Neuronal stem cell (in vitro differentiated cells): Measurements from ENCODE around the gene MAGEC1.
"Not testable (repeated sequence)": the region's sequence is repeated elsewhere in the genome, so short reads cannot be mapped to it uniquely, and the experiment has no call there.

ENCODE experiments used
- DNase-seq: peaks from one replicate; pipeline ENCODE4 v3.0.0-alpha.2; 2013; ENCODE audit warnings: low spot score
- H2AFZ ChIP-seq: one replicate; pipeline ENCODE4 v1.6.1; 2013; ENCODE audit warnings: mild to moderate bottlenecking, low read length, inconsistent platforms
- H2AK5ac ChIP-seq: 2 replicates; pipeline ENCODE4 v1.6.1; 2013; ENCODE audit warnings: low read depth, mild to moderate bottlenecking, inconsistent platforms, low read length, moderate library complexity, mixed read lengths
- H2BK120ac ChIP-seq: 2 replicates; pipeline ENCODE4 v1.6.1; 2013; ENCODE audit warnings: low read depth, mild to moderate bottlenecking, inconsistent platforms, low read length, moderate library complexity, mixed read lengths
- H2BK12ac ChIP-seq: one replicate; pipeline ENCODE4 v1.6.1; 2013; ENCODE audit warnings: low read length, inconsistent platforms
- H2BK15ac ChIP-seq: 2 replicates; pipeline ENCODE4 v1.6.1; 2013; ENCODE audit warnings: mild to moderate bottlenecking, low read length, inconsistent platforms, mixed read lengths
- H2BK5ac ChIP-seq: one replicate; pipeline ENCODE4 v1.6.1; 2013; ENCODE audit warnings: inconsistent platforms, mild to moderate bottlenecking, low read length, moderate library complexity
- H3K14ac ChIP-seq: one replicate; pipeline ENCODE4 v1.6.1; 2013; ENCODE audit warnings: low read length, inconsistent platforms
- H3K18ac ChIP-seq: 2 replicates; pipeline ENCODE4 v1.6.1; 2013; ENCODE audit warnings: low read length, inconsistent platforms
- H3K23ac ChIP-seq: 2 replicates; pipeline ENCODE4 v1.6.1; 2013; ENCODE audit warnings: low read depth, mild to moderate bottlenecking, mixed read lengths, low read length, inconsistent platforms; ENCODE audit not compliant: poor library complexity
- H3K27ac ChIP-seq: replicated peaks from 3 replicates; pipeline ENCODE4 v1.5.1; 2013; ENCODE audit warnings: low read length, inconsistent platforms
- H3K27me3 ChIP-seq, 3 experiments: 2 replicates each; pipeline ENCODE4 v1.6.1; 2013; ENCODE audit warnings: low read length in 3 of 3, mild to moderate bottlenecking in 2 of 3, inconsistent platforms in 1 of 3, low read depth in 1 of 3, mixed read lengths in 1 of 3, moderate library complexity in 1 of 3; ENCODE audit not compliant: control insufficient read depth in 3 of 3, insufficient read depth in 3 of 3
- H3K36me3 ChIP-seq, 2 donors: replicated peaks in 1 of 2; 2 replicates each; pipeline ENCODE4 v1.6.1; 2013; ENCODE audit warnings: low read length in 2 of 2; ENCODE audit not compliant: control insufficient read depth in 2 of 2, insufficient read depth in 2 of 2
- H3K4ac ChIP-seq: 2 replicates; pipeline ENCODE4 v1.6.1; 2013; ENCODE audit warnings: inconsistent platforms, mild to moderate bottlenecking, low read length, moderate library complexity
- H3K4me1 ChIP-seq, 2 donors: 1 replicate in 1 of 2; 2 replicates in 1 of 2; pipeline ENCODE4 v1.6.1; 2013; ENCODE audit warnings: low read length in 2 of 2, low read depth in 1 of 2; ENCODE audit not compliant: control insufficient read depth in 2 of 2, insufficient read depth in 1 of 2
- H3K4me2 ChIP-seq: one replicate; pipeline ENCODE4 v1.6.1; 2013; ENCODE audit warnings: mild to moderate bottlenecking, low read length, inconsistent platforms; ENCODE audit not compliant: insufficient read depth, poor library complexity, severe bottlenecking
- H3K4me3 ChIP-seq, 2 donors: 2 replicates each; pipeline ENCODE4 v1.5.1; 2013; ENCODE audit warnings: low read length in 2 of 2, mild to moderate bottlenecking in 2 of 2, inconsistent platforms in 1 of 2, moderate library complexity in 1 of 2
- H3K79me1 ChIP-seq: one replicate; pipeline ENCODE4 v1.6.1; 2013; ENCODE audit warnings: low read depth, mild to moderate bottlenecking, inconsistent platforms, low read length, moderate library complexity
- H3K9ac ChIP-seq: one replicate; pipeline ENCODE4 v1.6.1; 2013; ENCODE audit warnings: mild to moderate bottlenecking, low read depth, low read length, inconsistent platforms; ENCODE audit not compliant: poor library complexity
- H3K9me3 ChIP-seq, 2 donors: replicated peaks in 1 of 2; 2 replicates each; pipeline versions ENCODE3 to v1.6.1; 2013; ENCODE audit warnings: low read length in 2 of 2, mild to moderate bottlenecking in 2 of 2, inconsistent platforms in 1 of 2, low read depth in 1 of 2, mixed read lengths in 1 of 2, moderate library complexity in 1 of 2; ENCODE audit not compliant: control insufficient read depth in 2 of 2, insufficient read depth in 1 of 2
- H4K8ac ChIP-seq: one replicate; pipeline ENCODE4 v1.6.1; 2013; ENCODE audit warnings: low read depth, mild to moderate bottlenecking, inconsistent platforms, low read length, moderate library complexity
- H4K91ac ChIP-seq: one replicate; pipeline ENCODE4 v1.6.1; 2013; ENCODE audit warnings: low read length, low read depth, mild to moderate bottlenecking, inconsistent platforms; ENCODE audit not compliant: poor library complexity
- WGBS, 2 donors: extraction: QIAGEN DNeasy Blood & Tissue Kit; methylation state at CpG; one replicate each; pipeline ENCODE4 v1.1.7; 2013; ENCODE audit warnings: missing lambda C conversion rate in 2 of 2, mixed read lengths in 1 of 2; ENCODE audit not compliant: insufficient read length in 2 of 2, insufficient replicate concordance in 1 of 2; ENCODE audit errors: extremely low coverage in 2 of 2; 5-methylcytosine and 5-hydroxymethylcytosine counted together

MAGEC1 gene

GRCh38 chrX:141888811-141889210 is 14.9 kb upstream of the MAGEC1 start:
- not testable (repeated sequence) for H3K4ac ChIP-seq, H3K9me3 ChIP-seq, H2BK15ac ChIP-seq, H3K36me3 ChIP-seq, H2AFZ ChIP-seq, H2BK120ac ChIP-seq, H4K8ac ChIP-seq, H3K27ac ChIP-seq, H3K9ac ChIP-seq, H3K18ac ChIP-seq, H4K91ac ChIP-seq, H3K4me3 ChIP-seq, H3K27me3 ChIP-seq, H3K4me1 ChIP-seq, H3K14ac ChIP-seq, H2AK5ac ChIP-seq, H3K23ac ChIP-seq, H2BK5ac ChIP-seq, H3K4me2 ChIP-seq, H2BK12ac ChIP-seq, H3K79me1 ChIP-seq, DNase-seq
- WGBS, 2 donors = no CpG with 5 or more reads among the region's 5 CpGs

DNA sequence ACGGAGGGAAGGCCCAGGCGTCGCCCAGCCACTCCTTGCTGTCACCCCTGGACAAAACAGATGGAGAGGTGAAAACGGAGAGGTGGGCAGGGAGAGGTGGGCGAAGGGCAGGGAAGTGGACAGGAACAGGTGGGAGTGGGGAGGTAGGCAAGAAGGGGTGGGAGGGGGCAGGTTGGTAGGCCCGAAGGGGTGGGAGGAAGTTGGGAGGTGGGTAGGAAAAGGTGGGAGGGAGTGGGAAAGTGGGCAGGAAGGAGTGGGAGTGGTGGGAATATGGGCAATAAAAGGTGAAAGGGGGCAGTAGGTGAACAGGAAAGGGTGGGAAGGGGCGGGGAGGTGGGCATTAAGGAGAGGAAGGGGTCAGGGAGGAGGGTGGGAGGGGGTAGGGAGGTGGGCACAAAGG is 9.0 kb upstream of the MAGEC1 start:
- Histone ChIP-seq H2AFZ (no peak overlapping the region), H3K9me3 (no peaks in the 10 kb centered on the region), H3K18ac (no peak overlapping the region), H3K4me1 (no peaks in the 10 kb centered on the region), H3K4me3 (no peak overlapping the region), H2BK15ac (no peak overlapping the region), H3K36me3 (no peaks in the 10 kb centered on the region), H3K4me2 (no peak overlapping the region), H2BK5ac (no peak overlapping the region), H2BK12ac (no peak overlapping the region), H3K23ac (no peak overlapping the region), H3K4ac (no peak overlapping the region), H3K79me1 (no peaks in the 10 kb centered on the region), H4K91ac (no peak overlapping the region), H4K8ac (no peak overlapping the region), H3K27me3 (no peaks in the 10 kb centered on the region), H2AK5ac (no peak overlapping the region), H3K14ac (no peak overlapping the region), H2BK120ac (no peak overlapping the region), H3K27ac (no peak overlapping the region), H3K9ac (no peak overlapping the region)
- no CpG with 5 or more reads among the region's 7 CpGs for WGBS, 2 donors
- DNase-seq = no peak

GRCh38 chrX:141897690-141898089 is 6.0 kb upstream of the MAGEC1 start:
- H2BK15ac ChIP-seq = no peak overlapping the region
- H2BK120ac ChIP-seq = no peak overlapping the region
- no peak overlapping the region for H3K14ac ChIP-seq
- H3K79me1 ChIP-seq = no peaks in the 10 kb centered on the region
- H3K4me3 ChIP-seq = no peak overlapping the region
- H4K8ac ChIP-seq = no peak overlapping the region
- H3K23ac ChIP-seq = no peak overlapping the region
- H3K36me3 ChIP-seq = no peaks in the 10 kb centered on the region
- no peak for DNase-seq
- H2BK5ac ChIP-seq = no peak overlapping the region
- H2AK5ac ChIP-seq = no peak overlapping the region
- no peak overlapping the region for H2BK12ac ChIP-seq
- no peaks in the 10 kb centered on the region for H3K4me1 ChIP-seq
- no CpG with 5 or more reads among the region's 2 CpGs for WGBS, 2 donors
- H3K4me2 ChIP-seq = no peak overlapping the region
- no peak overlapping the region for H3K18ac ChIP-seq
- no peaks in the 10 kb centered on the region for H3K27me3 ChIP-seq
- no peaks in the 10 kb centered on the region for H3K9me3 ChIP-seq
- H3K9ac ChIP-seq = no peak overlapping the region
- H3K4ac ChIP-seq = no peak overlapping the region
- H3K27ac ChIP-seq = no peak overlapping the region
- no peak overlapping the region for H4K91ac ChIP-seq
- H2AFZ ChIP-seq = no peak overlapping the region

DNA sequence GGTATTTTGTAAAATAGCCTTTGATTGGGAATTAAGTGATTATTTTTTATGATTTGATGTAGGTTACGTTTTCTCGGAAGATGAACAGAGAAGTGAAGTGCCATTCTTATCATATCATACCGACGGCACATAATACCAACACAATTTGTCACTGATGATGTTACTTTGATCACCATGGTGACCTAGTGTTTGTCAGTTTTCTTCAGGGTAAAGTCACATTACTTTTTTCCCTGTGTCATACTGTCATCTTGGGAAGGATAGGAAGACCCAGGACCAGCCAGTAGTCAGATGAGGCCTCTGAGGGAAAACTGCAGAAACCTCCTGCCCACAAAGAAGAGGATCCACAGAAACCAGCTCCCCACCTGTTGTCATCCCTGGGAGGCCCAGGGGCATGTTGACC is 1.3 kb upstream of the MAGEC1 start:
- H4K91ac ChIP-seq = no peak overlapping the region
- no peak overlapping the region for H3K18ac ChIP-seq
- no peak overlapping the region for H2BK120ac ChIP-seq
- no peak overlapping the region for H3K27ac ChIP-seq
- H4K8ac ChIP-seq = no peak overlapping the region
- no peaks in the 10 kb centered on the region for H3K27me3 ChIP-seq
- no peak overlapping the region for H2AFZ ChIP-seq
- WGBS, 2 donors = no CpG with 5 or more reads among the region's 4 CpGs
- no peaks in the 10 kb centered on the region for H3K4me1 ChIP-seq
- no peaks in the 10 kb centered on the region for H3K9me3 ChIP-seq
- H2BK5ac ChIP-seq = no peak overlapping the region
- no peak overlapping the region for H2BK12ac ChIP-seq
- H3K14ac ChIP-seq = no peak overlapping the region
- no peaks in the 10 kb centered on the region for H3K36me3 ChIP-seq
- DNase-seq = no peak
- H2AK5ac ChIP-seq = no peak overlapping the region
- H2BK15ac ChIP-seq = no peak overlapping the region
- no peak overlapping the region for H3K23ac ChIP-seq
- no peaks in the 10 kb centered on the region for H3K79me1 ChIP-seq
- H3K4me2 ChIP-seq = no peak overlapping the region
- H3K4ac ChIP-seq = no peak overlapping the region
- H3K4me3 ChIP-seq = no peak overlapping the region
- no peak overlapping the region for H3K9ac ChIP-seq
